LNCAP (cell line): ENCODE results near the gene LRIG1.

Source experiments
- CTCF ChIP-seq: fragments of 450-650 bp; IDR thresholded peaks from 2 replicates; pipeline ENCODE4 v1.5.1; 2017; ENCODE audit warnings: mild to moderate bottlenecking

The LRIG1 gene

GRCh38 chr3:66398228-66399025, 102.4 kb downstream of the LRIG1 start:
- TF ChIP-seq CTCF: no peak

- no peak for TF ChIP-seq CTCF
Measured at GRCh38 chr3:66397745-66398144, 103.1 kb downstream of the LRIG1 start.

- no peak for TF ChIP-seq CTCF
Measured at GRCh38 chr3:66396888-66397287, 103.9 kb downstream of the LRIG1 start.

- TF ChIP-seq CTCF: no peak
Measured at GRCh38 chr3:66396161-66396760, 104.6 kb downstream of the LRIG1 start.

- no peak for TF ChIP-seq CTCF
Measured at GRCh38 chr3:66395635-66396034, 105.2 kb downstream of the LRIG1 start.

- no peak for TF ChIP-seq CTCF
Measured at GRCh38 chr3:66394753-66395249, 106.0 kb downstream of the LRIG1 start.

GRCh38 chr3:66394019-66394752, 106.6 kb downstream of the LRIG1 start:
- TF ChIP-seq CTCF: no peak
